ENCODE measurements around the gene A1BG.

The A1BG gene

GRCh38 chr19:58334691-58335249, 18.5 kb downstream of the A1BG start:
- no peak for DNase-seq

GRCh38 chr19:58332697-58333096, 20.6 kb downstream of the A1BG start:
- no peak for DNase-seq

DNA sequence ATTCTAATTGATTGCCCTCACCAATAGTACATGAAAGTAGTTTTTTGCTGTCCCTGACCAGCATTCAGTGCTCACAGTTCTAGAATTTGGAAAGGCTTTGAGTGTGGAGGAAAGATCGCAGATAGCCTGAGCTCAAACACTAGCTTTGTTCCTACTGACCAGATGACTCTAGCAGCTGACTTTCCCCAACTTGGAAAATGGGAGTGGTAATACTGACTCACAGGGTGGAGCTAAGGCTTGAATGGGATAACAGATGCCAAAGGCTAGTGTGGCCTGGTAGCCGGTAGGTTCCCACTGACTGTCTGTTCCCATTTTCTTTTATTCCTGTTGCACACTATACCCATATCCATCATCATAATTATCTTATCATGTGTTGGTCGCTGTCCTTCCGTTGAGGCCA, 22.8 kb downstream of the A1BG start:
- no peak for DNase-seq

- peak; percentile 36 for DNase-seq
Observed at GRCh38 chr19:58328999-58329398, 24.3 kb downstream of the A1BG start.

- peak; percentile 98 for DNase-seq
Observed at GRCh38 chr19:58326914-58327726, 26.2 kb downstream of the A1BG start, which contains the start of gene ZSCAN22. Gene ZSCAN22 (plus strand): TSS chr19:58326994. CDS start chr19:58334803, 7,809 bp downstream.

DNA sequence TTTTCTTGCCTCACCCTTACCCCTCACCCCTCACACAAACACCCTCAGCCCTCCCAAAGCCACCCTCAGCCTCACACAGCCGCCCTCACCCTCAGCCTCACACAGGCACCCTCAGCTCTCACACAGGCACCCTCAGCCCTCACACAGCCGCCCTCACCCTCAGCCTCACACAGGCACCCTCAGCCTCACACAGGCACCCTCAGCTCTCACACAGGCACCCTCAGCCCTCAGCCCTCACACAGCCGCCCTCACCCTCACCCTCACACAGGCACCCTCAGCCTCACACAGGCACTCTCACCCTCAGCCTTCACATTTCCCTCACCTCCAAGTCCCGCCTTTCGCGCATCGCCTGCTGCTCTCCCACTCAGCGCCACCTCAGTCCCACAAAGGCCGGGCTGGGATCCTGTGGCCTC, 26.8 kb downstream of the A1BG start:
- no peak for DNase-seq

DNA sequence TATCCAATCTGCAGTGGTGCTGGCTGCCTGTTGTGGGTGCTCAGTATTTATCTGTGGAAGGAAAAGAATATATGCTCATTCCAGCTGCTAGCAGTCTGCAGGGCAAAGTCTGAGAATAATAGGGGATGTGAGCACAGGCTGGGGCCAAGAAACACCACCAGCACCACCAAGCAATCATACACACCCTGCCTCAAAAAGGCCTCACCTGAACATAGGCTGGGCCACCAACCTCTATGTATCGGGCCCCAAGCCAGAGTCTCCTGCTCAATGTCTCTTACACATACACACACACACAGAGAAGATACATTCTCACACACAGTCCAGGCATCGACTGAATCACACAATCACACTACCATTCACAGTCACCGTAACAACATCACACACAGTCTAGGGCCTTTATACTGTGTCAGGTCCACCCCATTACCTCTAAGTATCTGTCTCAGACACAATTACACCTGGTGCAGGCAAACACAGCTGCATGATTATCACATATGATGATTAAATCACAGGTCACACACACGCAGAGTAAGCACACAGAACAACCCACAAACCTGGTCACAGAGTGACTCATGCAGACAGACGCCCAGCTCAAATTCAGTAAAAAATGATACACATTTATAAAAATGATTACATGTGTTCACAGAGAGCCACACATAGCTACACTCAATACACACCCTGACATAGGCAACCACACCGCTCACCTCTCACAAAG, 27.8 kb downstream of the A1BG start:
- DNase-seq: peak; percentile 47

- DNase-seq: no peak
Observed at GRCh38 chr19:58319241-58319640, 34.1 kb downstream of the A1BG start.

- no peak for DNase-seq
Observed at GRCh38 chr19:58318297-58318696, 35.0 kb downstream of the A1BG start.

DNA sequence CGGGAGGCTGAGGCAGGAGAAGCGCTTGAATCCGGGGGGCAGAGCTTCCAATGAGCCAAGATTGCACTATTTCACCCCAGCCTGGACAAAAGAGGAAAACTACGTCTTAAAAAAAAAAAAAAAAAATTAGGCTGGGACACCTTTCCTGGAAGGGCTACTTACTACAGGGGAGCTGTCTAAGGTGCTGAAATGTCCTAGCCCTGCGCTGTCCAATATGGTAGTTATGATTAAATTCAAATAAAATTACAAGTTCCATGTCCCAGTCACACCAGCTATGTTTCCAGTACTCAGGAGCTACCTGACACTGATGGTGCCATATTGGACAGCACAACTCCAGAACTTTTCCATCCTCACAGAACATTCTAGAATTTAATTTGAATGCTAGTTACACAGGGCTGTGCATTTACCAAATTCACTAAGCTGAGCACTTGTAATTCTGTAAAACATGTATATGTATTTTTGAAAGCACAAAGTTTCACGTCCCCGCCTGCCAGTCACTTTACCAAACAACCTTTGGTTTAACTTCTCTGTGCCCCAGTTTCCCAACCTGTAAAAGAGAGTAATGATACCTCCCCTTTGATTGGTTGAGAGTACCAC, 35.7 kb downstream of the A1BG start:
- DNase-seq: peak; percentile 37

- no peak for DNase-seq
Observed at GRCh38 chr19:58315580-58315979, 37.7 kb downstream of the A1BG start.

DNA sequence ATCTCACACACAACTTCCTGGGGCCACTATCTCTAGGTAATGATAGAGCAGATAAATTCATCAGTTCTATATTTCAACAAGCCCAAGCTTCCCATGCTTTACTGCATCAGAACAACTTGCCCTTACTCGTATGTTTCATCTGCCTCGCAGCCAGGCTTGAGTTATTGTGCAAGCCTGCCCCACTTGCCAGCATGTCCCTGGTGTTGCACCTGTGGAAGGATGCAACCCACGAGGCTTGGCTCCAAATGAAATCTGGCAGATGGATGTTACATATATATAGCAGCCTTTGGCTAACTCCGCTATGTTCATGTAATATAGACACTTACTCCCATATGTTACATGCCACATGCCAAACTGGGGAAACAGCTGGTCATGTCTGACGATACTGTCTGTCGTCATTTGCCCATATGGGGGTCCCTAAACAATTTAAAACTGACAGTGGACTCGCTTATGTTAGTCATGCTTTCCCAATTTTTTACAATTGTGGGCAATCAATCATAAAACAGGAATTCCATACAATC, 41.9 kb downstream of the A1BG start:
- no peak for DNase-seq

- peak; percentile 30 for DNase-seq
Observed at GRCh38 chr19:58310685-58311084, 42.6 kb downstream of the A1BG start.

- DNase-seq: no peak
Observed at GRCh38 chr19:58307736-58308135, 45.6 kb downstream of the A1BG start.

DNA sequence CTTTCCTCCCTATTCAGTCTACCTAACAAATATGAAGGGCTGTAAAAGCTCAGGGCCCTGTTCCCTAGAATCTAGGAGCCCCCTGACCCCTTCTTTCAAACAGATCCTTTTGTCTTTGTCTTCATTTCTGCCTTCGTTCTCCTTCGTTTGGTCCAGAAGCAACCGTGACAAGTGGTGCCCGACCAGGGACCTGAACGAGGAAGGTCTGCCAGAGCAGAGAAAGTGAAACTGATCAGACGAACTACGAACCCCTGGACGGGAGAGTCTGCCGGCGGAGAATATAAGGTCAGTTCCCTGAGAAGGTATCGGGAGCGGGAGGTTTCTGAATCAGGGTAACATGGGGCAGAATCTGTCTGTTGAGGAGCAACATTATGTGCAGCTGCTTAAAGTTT, 47.4 kb downstream of the A1BG start:
- peak; percentile 57 for DNase-seq

- DNase-seq: peak; percentile 99
Observed at GRCh38 chr19:58305065-58305931, 48.0 kb downstream of the A1BG start, which contains the start of gene ERVK3-1. Gene ERVK3-1 (plus strand): TSS chr19:58305377. CDS start chr19:58312169, 6,792 bp downstream.

- peak; percentile 76 for DNase-seq
Observed at GRCh38 chr19:58304748-58305064, 48.6 kb downstream of the A1BG start.

DNA sequence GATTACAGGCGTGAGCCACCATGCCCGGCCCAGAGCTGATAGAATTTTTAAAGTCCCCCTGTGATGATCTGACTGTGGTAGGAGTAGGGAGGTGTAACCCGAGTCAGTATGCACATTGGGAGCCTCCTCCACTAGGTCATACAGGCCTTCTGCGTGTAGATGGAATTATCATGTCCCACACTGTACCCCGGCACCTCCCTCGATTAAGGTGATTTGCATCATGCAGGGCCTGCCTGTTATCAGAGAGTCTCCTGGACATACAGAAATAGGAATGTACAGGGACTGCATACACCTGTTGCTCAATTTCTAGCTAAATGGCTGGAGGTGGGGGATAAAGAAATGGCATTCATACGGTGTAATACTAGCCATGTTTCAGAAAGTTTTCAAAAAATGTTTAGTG, 49.0 kb downstream of the A1BG start:
- DNase-seq: peak; percentile 23

DNA sequence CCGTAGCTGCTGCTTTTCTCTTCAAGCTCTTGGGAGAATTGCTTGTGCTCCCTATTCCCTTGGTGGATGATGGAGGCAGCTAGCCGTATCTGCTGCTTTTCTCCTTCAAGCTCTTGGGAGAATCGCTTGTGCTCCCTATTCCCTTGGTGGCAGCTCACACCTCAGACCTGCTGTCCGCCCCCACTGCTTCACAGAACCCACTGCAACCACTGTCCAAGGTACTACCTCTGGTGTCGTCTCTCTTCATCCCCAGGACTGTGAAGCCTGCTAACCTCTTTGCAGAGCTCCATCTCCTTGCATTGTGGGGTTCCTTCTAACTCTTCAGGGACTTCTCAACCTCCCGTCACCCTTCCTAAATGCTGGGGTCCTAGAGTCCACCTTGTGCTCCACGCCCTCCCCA, 52.7 kb downstream of the A1BG start:
- no peak for DNase-seq

DNA sequence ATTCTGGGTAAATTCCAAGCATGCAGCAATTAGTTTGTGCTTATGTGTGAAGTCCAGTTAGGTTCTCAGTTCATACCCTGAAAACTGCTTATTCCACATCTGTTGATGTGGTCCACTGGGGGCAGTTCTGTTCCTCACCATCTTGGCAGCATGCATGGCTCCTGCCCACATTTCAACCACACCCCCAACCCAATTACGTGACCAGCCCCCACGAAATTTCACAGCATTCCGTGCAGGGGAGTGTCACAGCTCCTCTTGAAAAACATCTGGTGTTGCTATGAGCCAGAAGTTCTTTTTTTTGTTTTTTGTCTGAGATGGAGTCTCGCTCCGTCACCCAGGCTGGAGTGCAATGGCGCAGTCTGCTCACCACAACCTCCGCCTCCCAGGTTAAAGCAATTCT, 57.2 kb downstream of the A1BG start:
- DNase-seq: no peak
